ENCODE data around the gene YIPF7. TPM values are rescaled to one million over a fixed set of nuclear protein-coding genes. Genes with fewer than 3 reads are reported as not detected.

Gene YIPF7
- total RNA-seq, 1 experiment from 2014 or later = not detected

DNA sequence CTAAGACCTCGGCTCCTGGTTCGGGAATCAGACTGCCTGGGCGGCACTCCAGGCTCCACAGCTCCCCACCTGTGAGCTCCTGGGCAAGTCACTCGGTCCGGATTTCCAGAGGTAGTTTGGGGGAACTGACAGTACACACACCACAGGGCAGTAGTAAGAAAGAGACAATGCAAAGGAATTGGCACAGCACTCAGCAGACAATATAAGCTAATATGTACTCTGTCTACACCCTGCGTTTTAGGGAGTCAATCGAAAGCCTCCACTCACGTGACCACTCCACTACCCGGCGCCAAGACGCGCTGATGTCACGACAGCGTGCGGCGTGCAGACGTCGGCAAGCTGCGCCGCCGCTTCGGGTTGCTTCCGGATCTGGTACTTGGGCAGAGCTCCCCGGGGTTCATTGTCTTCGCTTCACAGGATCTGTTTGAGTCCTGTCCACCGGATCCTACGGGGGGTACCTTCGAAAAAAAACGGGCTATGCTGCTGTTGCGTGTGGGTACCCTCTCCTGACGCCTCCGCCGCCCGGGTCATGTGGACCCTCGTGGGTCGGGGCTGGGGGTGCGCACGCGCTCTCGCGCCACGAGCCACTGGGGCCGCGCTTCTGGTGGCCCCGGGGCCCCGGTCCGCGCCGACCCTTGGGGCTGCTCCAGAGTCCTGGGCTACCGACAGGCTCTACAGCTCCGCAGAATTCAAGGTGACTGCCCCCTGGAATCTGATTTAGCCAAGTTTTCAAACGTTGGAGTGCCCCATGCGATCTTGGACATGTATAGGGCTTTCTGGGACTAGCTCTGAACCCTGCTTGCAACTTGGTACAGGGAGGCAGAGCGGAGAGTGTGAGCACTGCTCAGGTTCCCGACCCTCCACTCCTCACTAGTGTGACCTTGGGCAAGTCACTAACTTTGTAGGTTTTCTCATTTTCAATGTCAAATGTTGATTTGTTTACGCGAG, 26.9 kb upstream of the YIPF7 start, which contains the start of gene GUF1 (continued):
- TF ChIP-seq, protein P1, sequence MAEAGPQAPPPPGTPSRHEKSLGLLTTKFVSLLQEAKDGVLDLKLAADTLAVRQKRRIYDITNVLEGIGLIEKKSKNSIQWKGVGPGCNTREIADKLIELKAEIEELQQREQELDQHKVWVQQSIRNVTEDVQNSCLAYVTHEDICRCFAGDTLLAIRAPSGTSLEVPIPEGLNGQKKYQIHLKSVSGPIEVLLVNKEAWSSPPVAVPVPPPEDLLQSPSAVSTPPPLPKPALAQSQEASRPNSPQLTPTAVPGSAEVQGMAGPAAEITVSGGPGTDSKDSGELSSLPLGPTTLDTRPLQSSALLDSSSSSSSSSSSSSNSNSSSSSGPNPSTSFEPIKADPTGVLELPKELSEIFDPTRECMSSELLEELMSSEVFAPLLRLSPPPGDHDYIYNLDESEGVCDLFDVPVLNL (CRISPR knock-in tag; IDR thresholded peaks at IDR 0.05; ENCODE audit: borderline replicate concordance, low read depth) = no peak
- TF ChIP-seq OVOL2 (CRISPR knock-in tag; IDR thresholded peaks at IDR 0.05; ENCODE audit: borderline replicate concordance) (no peak), ZNF121 (CRISPR knock-in tag; IDR thresholded peaks at IDR 0.05) (no peak), SP1 (CRISPR knock-in tag; conservative IDR thresholded peaks at IDR 0.05) (no peak; the same call in 1 of the 2 replicates), ZNF317 (CRISPR knock-in tag; IDR thresholded peaks at IDR 0.05; ENCODE audit: borderline replicate concordance, low read depth) (no peak), PRRX2 (CRISPR knock-in tag; IDR thresholded peaks at IDR 0.05) (no peak), GTF2I (CRISPR knock-in tag; conservative IDR thresholded peaks at IDR 0.05) (no peak), SMAD4 (CRISPR knock-in tag; IDR thresholded peaks at IDR 0.05) (no peak), ZNF512 (CRISPR knock-in tag; IDR thresholded peaks at IDR 0.05; ENCODE audit: borderline replicate concordance) (no peak), MLX (CRISPR knock-in tag; IDR thresholded peaks at IDR 0.05) (0 out of 2 replicates have a peak, but pooled peaks have one; percentile 31), ZSCAN18 (CRISPR knock-in tag; IDR thresholded peaks at IDR 0.05) (no peak), NR3C1 (CRISPR knock-in tag; conservative IDR thresholded peaks at IDR 0.05; ENCODE audit: low read depth) (no peak), FOXJ3 (CRISPR knock-in tag; IDR thresholded peaks at IDR 0.05; ENCODE audit: borderline replicate concordance) (no peak), NFATC4 (CRISPR knock-in tag; IDR thresholded peaks at IDR 0.05) (no peak), SMAD3 (CRISPR knock-in tag; IDR thresholded peaks at IDR 0.05; ENCODE audit: borderline replicate concordance) (no peak), ZNF423 (CRISPR knock-in tag; IDR thresholded peaks at IDR 0.05) (0 out of 2 replicates have a peak, but pooled peaks have one; percentile 33), ATF6 (CRISPR knock-in tag; IDR thresholded peaks at IDR 0.05) (no peak), TP53 (CRISPR knock-in tag; IDR thresholded peaks at IDR 0.05) (no peak)
- TF ChIP-seq, protein P2, sequence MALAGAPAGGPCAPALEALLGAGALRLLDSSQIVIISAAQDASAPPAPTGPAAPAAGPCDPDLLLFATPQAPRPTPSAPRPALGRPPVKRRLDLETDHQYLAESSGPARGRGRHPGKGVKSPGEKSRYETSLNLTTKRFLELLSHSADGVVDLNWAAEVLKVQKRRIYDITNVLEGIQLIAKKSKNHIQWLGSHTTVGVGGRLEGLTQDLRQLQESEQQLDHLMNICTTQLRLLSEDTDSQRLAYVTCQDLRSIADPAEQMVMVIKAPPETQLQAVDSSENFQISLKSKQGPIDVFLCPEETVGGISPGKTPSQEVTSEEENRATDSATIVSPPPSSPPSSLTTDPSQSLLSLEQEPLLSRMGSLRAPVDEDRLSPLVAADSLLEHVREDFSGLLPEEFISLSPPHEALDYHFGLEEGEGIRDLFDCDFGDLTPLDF (CRISPR knock-in tag; IDR thresholded peaks at IDR 0.05) = 0 out of 2 replicates have a peak, but pooled peaks have one; percentile 17
- TF ChIP-seq, protein P3, sequence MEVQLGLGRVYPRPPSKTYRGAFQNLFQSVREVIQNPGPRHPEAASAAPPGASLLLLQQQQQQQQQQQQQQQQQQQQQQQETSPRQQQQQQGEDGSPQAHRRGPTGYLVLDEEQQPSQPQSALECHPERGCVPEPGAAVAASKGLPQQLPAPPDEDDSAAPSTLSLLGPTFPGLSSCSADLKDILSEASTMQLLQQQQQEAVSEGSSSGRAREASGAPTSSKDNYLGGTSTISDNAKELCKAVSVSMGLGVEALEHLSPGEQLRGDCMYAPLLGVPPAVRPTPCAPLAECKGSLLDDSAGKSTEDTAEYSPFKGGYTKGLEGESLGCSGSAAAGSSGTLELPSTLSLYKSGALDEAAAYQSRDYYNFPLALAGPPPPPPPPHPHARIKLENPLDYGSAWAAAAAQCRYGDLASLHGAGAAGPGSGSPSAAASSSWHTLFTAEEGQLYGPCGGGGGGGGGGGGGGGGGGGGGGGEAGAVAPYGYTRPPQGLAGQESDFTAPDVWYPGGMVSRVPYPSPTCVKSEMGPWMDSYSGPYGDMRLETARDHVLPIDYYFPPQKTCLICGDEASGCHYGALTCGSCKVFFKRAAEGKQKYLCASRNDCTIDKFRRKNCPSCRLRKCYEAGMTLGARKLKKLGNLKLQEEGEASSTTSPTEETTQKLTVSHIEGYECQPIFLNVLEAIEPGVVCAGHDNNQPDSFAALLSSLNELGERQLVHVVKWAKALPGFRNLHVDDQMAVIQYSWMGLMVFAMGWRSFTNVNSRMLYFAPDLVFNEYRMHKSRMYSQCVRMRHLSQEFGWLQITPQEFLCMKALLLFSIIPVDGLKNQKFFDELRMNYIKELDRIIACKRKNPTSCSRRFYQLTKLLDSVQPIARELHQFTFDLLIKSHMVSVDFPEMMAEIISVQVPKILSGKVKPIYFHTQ (CRISPR knock-in tag; IDR thresholded peaks at IDR 0.05) = no peak
- TF ChIP-seq, protein P4, sequence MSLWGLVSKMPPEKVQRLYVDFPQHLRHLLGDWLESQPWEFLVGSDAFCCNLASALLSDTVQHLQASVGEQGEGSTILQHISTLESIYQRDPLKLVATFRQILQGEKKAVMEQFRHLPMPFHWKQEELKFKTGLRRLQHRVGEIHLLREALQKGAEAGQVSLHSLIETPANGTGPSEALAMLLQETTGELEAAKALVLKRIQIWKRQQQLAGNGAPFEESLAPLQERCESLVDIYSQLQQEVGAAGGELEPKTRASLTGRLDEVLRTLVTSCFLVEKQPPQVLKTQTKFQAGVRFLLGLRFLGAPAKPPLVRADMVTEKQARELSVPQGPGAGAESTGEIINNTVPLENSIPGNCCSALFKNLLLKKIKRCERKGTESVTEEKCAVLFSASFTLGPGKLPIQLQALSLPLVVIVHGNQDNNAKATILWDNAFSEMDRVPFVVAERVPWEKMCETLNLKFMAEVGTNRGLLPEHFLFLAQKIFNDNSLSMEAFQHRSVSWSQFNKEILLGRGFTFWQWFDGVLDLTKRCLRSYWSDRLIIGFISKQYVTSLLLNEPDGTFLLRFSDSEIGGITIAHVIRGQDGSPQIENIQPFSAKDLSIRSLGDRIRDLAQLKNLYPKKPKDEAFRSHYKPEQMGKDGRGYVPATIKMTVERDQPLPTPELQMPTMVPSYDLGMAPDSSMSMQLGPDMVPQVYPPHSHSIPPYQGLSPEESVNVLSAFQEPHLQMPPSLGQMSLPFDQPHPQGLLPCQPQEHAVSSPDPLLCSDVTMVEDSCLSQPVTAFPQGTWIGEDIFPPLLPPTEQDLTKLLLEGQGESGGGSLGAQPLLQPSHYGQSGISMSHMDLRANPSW (CRISPR knock-in tag; conservative IDR thresholded peaks at IDR 0.05; ENCODE audit: low read depth) = no peak
- TF ChIP-seq, protein P5, sequence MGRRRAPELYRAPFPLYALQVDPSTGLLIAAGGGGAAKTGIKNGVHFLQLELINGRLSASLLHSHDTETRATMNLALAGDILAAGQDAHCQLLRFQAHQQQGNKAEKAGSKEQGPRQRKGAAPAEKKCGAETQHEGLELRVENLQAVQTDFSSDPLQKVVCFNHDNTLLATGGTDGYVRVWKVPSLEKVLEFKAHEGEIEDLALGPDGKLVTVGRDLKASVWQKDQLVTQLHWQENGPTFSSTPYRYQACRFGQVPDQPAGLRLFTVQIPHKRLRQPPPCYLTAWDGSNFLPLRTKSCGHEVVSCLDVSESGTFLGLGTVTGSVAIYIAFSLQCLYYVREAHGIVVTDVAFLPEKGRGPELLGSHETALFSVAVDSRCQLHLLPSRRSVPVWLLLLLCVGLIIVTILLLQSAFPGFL (CRISPR knock-in tag; IDR thresholded peaks at IDR 0.05; ENCODE audit: borderline replicate concordance) = no peak
